NCI-H1105 treated with DMSO at 0.1 percent for 48 hours (cell line): ENCODE results near the gene EHF.

Source experiments
- DNase-seq: peaks from one replicate; lab custom pipeline; 2025; lab: John Stamatoyannopoulos, UW

The EHF gene

DNA sequence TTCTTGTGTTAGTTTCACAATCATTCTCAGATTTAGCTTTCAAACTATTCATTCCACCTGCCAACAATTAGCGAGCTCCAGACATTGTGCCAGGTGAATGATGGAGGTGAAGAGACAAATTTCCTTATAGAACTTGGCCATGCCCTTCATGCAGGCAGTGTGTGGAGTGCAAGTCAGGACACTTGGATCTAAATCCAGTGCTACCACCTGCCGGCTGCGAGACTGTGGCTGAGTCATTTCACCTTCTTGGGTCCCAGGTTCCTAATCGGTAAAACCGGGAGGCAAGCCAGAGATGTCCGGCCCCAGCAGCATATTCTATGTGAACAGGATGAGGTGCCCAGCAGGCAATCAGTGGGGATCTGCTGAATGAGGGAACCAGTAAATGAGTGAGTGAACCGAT lies 18.6 kb upstream of the EHF start:
- DNase-seq, result no peak

GRCh38 chr11:34603129-34604001 lies 17.5 kb upstream of the EHF start:
- DNase-seq, result no peak

DNA sequence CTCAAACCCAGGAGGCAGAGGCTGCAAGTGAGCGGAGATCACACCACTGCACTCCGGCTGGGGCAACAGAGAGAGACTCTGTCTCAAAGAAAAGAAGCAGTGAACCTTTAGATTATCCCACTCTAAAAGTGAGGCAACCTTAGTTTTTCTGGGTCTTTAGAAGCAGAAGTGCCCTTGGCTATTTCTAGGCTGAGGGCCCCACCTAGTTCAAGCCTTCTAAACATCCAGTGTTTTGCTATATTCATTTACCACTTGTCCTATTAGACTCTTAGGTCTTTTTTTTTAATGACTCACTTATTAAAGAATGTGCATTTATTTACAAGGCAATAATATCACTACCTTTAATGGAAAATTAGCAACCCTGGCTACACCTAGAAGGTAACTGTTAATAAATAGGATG lies 16.7 kb upstream of the EHF start:
- no peak for DNase-seq

DNA sequence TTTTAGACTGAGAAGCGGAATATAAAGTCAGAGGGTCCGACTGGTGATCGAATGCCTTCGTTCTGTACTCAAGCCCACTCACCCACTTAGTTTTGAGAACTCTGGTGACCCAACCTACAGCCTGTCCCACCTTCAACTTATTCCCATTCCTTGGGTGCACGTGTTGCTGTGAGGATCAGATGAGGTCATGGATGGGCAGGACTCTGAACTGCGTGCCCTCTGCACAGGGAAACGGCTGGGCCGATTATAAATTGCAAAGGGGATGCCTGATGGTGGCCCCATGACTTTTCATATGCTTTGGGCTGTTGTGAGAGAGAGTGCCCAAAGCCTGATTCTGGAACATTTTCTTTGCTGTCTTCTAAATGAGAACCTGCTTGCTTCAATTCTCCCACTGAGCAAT lies 16.0 kb upstream of the EHF start:
- no peak for DNase-seq

DNA sequence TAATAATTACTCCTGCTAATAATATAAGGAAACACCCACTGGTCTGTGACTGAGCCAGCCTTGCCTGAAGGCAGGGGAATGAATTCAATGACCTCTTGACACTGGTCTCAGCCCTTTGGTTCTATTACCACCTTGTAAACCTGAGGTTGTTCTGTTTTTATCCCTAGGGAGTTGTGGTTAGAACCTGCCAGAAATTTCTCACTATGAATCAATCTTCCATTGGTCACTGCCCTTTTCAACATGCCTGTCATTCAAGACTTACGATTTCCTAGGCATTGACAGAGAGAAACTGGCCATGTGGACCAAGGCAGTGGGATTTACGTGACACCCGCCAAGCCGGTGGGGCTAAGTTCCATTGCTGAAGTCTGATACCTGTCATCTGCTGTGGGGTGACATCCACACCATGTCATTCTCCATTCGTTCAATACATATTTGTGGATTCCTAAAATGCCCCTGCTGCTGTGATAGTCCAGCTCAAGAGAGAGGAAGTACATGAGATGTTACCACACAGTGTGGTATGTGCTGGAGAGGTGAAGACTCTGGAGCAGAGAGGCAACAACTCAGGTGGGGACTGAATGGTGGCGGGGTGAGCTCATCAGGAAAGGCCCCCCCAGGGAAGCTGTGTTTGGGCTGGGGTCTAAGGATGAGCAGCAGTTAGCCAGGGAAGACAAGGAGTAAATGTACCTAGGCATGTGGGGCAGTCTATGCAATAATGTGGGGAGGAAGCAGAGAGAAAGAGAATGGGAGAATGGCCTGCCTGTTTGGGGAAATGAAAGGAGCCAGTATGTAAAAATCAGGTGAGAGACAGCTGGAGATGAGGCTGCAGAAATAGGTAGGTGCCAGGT lies 15.2 kb upstream of the EHF start:
- DNase-seq, result no peak

GRCh38 chr11:34606326-34607120 lies 14.4 kb upstream of the EHF start:
- DNase-seq, result no peak

DNA sequence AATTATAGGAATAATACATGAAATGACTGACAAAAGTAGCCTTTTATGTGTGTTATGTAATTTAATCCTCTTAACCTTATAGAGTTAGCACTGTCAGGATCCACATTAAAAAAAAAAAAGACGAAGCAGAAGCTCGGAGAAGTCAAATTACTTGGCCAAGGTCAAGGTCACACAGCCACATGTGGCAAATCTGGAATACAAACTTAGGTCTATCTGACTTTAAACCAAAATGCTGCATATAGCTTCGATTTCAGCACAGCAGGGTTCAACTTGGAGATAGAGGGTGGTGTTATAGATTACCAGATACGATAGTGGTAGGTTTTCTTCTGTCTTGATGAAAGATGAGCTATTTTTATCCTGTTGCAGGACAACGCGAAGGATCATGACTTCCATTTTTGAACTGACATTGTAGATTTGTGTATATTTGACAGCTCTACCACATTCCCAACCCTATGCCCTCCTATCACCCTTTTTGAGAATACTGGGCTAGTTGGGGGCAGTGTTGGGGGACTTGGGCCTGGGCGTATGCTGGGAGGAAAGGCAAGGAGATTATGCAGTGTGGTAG lies 11.6 kb upstream of the EHF start:
- no peak for DNase-seq

GRCh38 chr11:34609850-34610249 lies 11.0 kb upstream of the EHF start:
- DNase-seq, result no peak

- no peak for DNase-seq
Observed at GRCh38 chr11:34610324-34611041, 10.4 kb upstream of the EHF start.

- DNase-seq, result no peak
Observed at GRCh38 chr11:34613015-34613414, 7.9 kb upstream of the EHF start.

DNA sequence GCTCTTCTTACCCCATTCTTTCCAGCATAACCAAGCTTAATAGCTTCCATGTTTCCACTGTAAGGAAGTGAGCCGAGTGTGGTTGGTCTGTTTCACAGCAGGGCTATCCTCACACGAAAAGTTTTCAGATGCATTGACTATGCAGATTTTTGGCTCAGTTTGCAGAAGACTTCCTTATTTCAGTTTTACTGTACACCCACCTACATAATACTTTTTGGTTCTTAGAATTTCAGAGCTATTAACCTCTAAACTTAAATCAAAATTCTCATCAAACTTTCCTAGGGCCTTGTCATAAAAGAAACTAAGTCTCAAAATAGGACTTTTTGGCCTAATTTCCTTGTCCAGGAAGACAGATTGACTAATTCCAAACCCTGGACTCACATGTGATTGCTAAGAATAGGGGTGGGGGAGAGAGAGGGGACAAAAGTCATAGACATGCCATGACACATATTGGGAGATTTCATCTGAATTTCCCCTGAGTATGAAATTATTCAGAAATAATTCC lies 7.3 kb upstream of the EHF start:
- DNase-seq, result no peak

DNA sequence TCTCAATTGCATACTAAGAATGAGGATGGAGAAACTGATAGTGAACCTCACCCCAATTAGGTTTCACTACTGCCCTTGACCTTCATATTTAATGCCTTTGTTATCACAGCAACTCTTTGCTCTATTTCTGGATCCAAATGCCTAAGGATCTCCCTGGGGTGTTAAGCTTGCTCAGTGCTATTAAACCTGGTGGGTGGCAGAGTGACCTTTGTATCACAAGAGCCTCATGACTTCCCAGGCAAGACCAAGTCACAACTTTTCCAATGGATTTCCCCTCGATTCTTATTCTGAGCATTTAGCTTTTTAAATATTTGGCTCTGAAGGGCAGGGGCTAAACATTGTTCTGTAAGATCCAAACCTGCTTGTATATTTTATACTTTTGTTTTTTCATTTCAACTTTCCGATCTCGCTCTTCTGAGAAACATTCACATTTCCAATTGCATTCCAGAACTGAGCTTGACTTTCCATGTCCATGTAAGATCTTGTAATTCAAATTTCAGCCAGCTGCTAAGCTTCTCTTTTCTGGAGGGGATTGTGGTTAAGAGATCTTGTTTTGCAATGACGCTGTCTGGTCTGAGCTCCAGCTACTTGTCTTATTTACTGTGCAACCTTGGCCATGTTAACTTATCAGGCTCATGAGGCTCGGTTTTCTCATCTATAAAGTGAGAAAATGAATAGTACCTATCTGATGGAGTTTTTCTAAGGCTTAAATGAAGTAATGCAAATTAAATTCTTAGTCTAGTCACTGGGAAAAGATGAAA lies 6.4 kb upstream of the EHF start:
- no peak for DNase-seq

GRCh38 chr11:34616086-34616485 lies 4.8 kb upstream of the EHF start:
- no peak for DNase-seq

DNA sequence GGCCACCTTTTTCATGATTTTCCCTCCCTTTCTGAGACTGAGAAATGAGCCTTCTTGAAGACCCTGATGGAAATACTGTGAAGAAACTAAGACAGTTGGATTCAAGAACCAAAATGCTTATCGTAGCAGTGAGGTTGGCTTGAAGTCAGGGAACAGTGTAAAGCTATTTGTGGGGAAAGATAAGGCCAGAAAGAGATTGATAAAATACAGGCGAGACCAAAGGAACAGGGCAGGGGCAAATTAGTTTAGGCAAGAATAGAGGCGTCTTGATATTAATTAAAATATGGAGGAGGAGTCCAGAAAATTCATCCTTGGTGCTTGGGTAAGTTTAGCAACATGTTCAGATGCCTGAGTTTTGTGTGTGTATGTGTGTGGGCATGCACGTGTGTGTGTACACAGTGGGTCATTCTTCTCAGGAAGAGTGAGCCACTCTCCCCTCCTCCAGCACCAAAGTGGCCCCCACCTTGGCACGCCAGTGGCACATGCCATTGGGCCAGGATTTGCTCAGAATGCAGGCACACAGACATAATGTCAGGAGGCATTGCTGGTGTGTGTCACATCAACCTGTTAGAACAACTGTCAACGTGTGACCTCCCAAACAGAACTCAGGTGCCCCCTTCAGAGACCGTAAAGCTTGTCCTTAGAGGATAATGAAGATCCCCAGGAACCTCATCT lies 3.9 kb upstream of the EHF start:
- DNase-seq, result no peak

- no peak for DNase-seq
Observed at GRCh38 chr11:34618406-34618805, 2.5 kb upstream of the EHF start.

- no peak for DNase-seq
Observed at GRCh38 chr11:34619062-34619516, 1.8 kb upstream of the EHF start.

DNA sequence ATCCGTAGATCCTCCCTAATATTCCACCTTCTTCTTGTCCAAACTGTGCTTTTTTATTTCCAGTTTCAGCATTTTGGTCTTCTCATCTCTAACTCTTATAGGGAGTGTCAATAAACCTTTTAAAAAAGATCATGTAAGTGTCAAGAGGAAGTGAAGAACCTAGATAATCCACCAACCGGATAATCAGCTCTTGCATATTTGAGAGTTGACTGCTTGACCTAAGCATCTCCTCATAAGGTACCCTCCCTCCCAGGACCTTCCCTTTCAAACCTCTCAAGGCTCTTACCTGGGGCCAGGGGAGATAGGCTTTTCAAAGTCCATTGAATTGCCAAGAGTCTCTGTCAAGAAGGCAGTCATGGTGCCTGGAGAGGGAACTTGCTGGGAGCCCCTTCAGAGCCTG lies 691 bp upstream of the EHF start:
- DNase-seq, result no peak

- no peak for DNase-seq
Observed at GRCh38 chr11:34621876-34622275, 983 bp downstream of the EHF start.

GRCh38 chr11:34623463-34623862 lies 2.6 kb downstream of the EHF start:
- no peak for DNase-seq

DNA sequence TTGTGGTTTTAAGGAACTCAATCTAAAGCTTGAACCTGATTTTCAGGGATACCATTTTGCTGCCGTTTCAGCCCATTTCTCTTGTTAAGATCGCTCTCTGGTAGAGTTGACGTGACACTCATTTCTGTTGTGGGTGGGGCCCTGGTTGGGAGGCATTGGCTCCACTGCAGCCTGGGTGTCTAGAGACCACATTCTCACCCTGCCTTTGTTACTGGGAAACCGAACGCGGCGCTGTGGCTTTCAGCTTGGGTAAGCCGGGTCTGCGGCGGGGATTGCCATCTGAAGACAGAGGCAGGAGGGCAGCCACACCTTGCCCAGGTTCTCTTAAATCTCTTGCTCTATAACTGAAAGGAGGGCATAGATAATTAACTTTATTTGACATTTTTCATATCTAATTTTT lies 3.2 kb downstream of the EHF start:
- DNase-seq, result no peak
